Measurements from ENCODE around the gene DLGAP1.
A peak's percentile ranks its signal among the peaks of the same experiment; 100 is the strongest.

Gene DLGAP1

GRCh38 chr18:3798032-3798431, 657.1 kb downstream of the DLGAP1 start:
- Histone ChIP-seq H3K27ac (ENCODE audit: insufficient read depth in 1 of 2, low read depth in 1 of 2, low read length in 2 of 2, poor library complexity in 1 of 2, severe bottlenecking in 2 of 2) (no peak overlapping the region), H3K27me3 (replicated peaks in 2 of 5; ENCODE audit: control insufficient read depth in 4 of 5, insufficient read depth in 5 of 5, low read length in 4 of 5) (peaks cover 0 to under 1% (median 0%) of the 10 kb centered on the region in 5 experiments), H3K36me3 (ENCODE audit: control insufficient read depth in 4 of 4, insufficient read depth in 4 of 4, low read length in 3 of 4) (no peaks in the 10 kb centered on the region), H3K9me3 (ENCODE audit: control extremely low read depth in 1 of 5, control insufficient read depth in 4 of 5, insufficient read depth in 2 of 5, low read depth in 1 of 5, low read length in 4 of 5) (no peaks in the 10 kb centered on the region), H3K4me3 (ENCODE audit: control insufficient read depth in 1 of 7, extremely low read depth in 1 of 7, insufficient read depth in 4 of 7, low read depth in 2 of 7, low read length in 6 of 7) (no peak overlapping the region), H3K4me1 (ENCODE audit: control extremely low read depth in 1 of 4, control insufficient read depth in 4 of 4, insufficient read depth in 4 of 4, low read length in 3 of 4) (peaks cover 3 to 20% (median 12%) of the 10 kb centered on the region in 4 experiments)
- 100% methylated on average over 2 of the region's 3 CpGs for WGBS (ENCODE audit: insufficient coverage)
- POLR2A ChIA-PET: no interaction called here
- CTCF ChIA-PET: interaction anchor here (1.0 to 1.1 kb wide), 2 partner anchors 9 to 10 kb away, joined by 3 read pairs; no protein-coding TSS in a partner anchor
- DNase-seq: no peak

- no peaks in the 10 kb centered on the region for H3K27me3 ChIP-seq (replicated peaks in 2 of 5; ENCODE audit: control insufficient read depth in 4 of 5, insufficient read depth in 5 of 5, low read length in 4 of 5)
- H3K36me3 ChIP-seq (ENCODE audit: control insufficient read depth in 4 of 4, insufficient read depth in 4 of 4, low read length in 3 of 4): no peaks in the 10 kb centered on the region
- peaks cover 3 to 22% (median 13%) of the 10 kb centered on the region in 4 experiments for H3K4me1 ChIP-seq (ENCODE audit: control extremely low read depth in 1 of 4, control insufficient read depth in 4 of 4, insufficient read depth in 4 of 4, low read length in 3 of 4)
- no peaks in the 10 kb centered on the region for H3K9me3 ChIP-seq (ENCODE audit: control extremely low read depth in 1 of 5, control insufficient read depth in 4 of 5, insufficient read depth in 2 of 5, low read depth in 1 of 5, low read length in 4 of 5)
- ChIA-PET POLR2A (interaction anchor here (0.7 kb wide), 1 partner anchor 34 kb away, joined by 3 read pairs; no protein-coding TSS in a partner anchor), CTCF (interaction anchor here (1.0 kb wide), 1 partner anchor 11 kb away, joined by 4 read pairs; no protein-coding TSS in a partner anchor)
- 100% methylated on average over 6 of the region's 6 CpGs for WGBS (ENCODE audit: insufficient coverage)
- DNase-seq: no peak
- H3K27ac ChIP-seq (ENCODE audit: insufficient read depth in 1 of 2, low read depth in 1 of 2, low read length in 2 of 2, poor library complexity in 1 of 2, severe bottlenecking in 2 of 2): no peak overlapping the region
- H3K4me3 ChIP-seq (ENCODE audit: control insufficient read depth in 1 of 7, extremely low read depth in 1 of 7, insufficient read depth in 4 of 7, low read depth in 2 of 7, low read length in 6 of 7): no peak overlapping the region
Measured at GRCh38 chr18:3796434-3796833, 658.7 kb downstream of the DLGAP1 start.

GRCh38 chr18:3794537-3795348, 660.4 kb downstream of the DLGAP1 start:
- 0% methylated on average over 1 of the region's 9 CpGs for WGBS (ENCODE audit: insufficient coverage)
- no peak overlapping the region for H3K27ac ChIP-seq (ENCODE audit: insufficient read depth in 1 of 2, low read depth in 1 of 2, low read length in 2 of 2, poor library complexity in 1 of 2, severe bottlenecking in 2 of 2)
- H3K27me3 ChIP-seq (replicated peaks in 2 of 5; ENCODE audit: control insufficient read depth in 4 of 5, insufficient read depth in 5 of 5, low read length in 4 of 5): no peaks in the 10 kb centered on the region
- no peaks in the 10 kb centered on the region for H3K36me3 ChIP-seq (ENCODE audit: control insufficient read depth in 4 of 4, insufficient read depth in 4 of 4, low read length in 3 of 4)
- ChIA-PET CTCF (interaction anchor here (0.8 to 2.4 kb wide), 10 partner anchors 14 to 173 kb away, joined by 3 to 15 read pairs (median 3); no protein-coding TSS in a partner anchor), POLR2A (interaction anchor here (0.5 to 0.8 kb wide), 2 partner anchors 12 to 148 kb away, joined by 3 read pairs; no protein-coding TSS in a partner anchor)
- peak overlapping the region in 1 of 7 experiments; percentile 8 for H3K4me3 ChIP-seq (ENCODE audit: control insufficient read depth in 1 of 7, extremely low read depth in 1 of 7, insufficient read depth in 4 of 7, low read depth in 2 of 7, low read length in 6 of 7)
- peak; percentile 75 to 94 (median 92) for DNase-seq
- no peaks in the 10 kb centered on the region for H3K9me3 ChIP-seq (ENCODE audit: control extremely low read depth in 1 of 5, control insufficient read depth in 4 of 5, insufficient read depth in 2 of 5, low read depth in 1 of 5, low read length in 4 of 5)
- H3K4me1 ChIP-seq (ENCODE audit: control extremely low read depth in 1 of 4, control insufficient read depth in 4 of 4, insufficient read depth in 4 of 4, low read length in 3 of 4): peaks cover 9 to 36% (median 25%) of the 10 kb centered on the region in 4 experiments

- DNase-seq: no peak
- Histone ChIP-seq H3K27ac (ENCODE audit: insufficient read depth in 1 of 2, low read depth in 1 of 2, low read length in 2 of 2, poor library complexity in 1 of 2, severe bottlenecking in 2 of 2) (no peak overlapping the region), H3K9me3 (ENCODE audit: control extremely low read depth in 1 of 5, control insufficient read depth in 4 of 5, insufficient read depth in 2 of 5, low read depth in 1 of 5, low read length in 4 of 5) (no peaks in the 10 kb centered on the region), H3K27me3 (replicated peaks in 2 of 5; ENCODE audit: control insufficient read depth in 4 of 5, insufficient read depth in 5 of 5, low read length in 4 of 5) (no peaks in the 10 kb centered on the region), H3K36me3 (ENCODE audit: control insufficient read depth in 4 of 4, insufficient read depth in 4 of 4, low read length in 3 of 4) (no peaks in the 10 kb centered on the region), H3K4me1 (ENCODE audit: control extremely low read depth in 1 of 4, control insufficient read depth in 4 of 4, insufficient read depth in 4 of 4, low read length in 3 of 4) (peaks cover 9 to 36% (median 25%) of the 10 kb centered on the region in 4 experiments), H3K4me3 (ENCODE audit: control insufficient read depth in 1 of 7, extremely low read depth in 1 of 7, insufficient read depth in 4 of 7, low read depth in 2 of 7, low read length in 6 of 7) (no peak overlapping the region)
- ChIA-PET CTCF (interaction anchor here (0.8 to 2.4 kb wide), 6 partner anchors 12 to 202 kb away, joined by 3 to 15 read pairs (median 3); no protein-coding TSS in a partner anchor), POLR2A (no interaction called here)
- 89% methylated on average over 6 of the region's 6 CpGs for WGBS (ENCODE audit: insufficient coverage)
Measured at GRCh38 chr18:3793545-3793944, 661.6 kb downstream of the DLGAP1 start.

GRCh38 chr18:3793111-3793510, 662.0 kb downstream of the DLGAP1 start:
- WGBS (ENCODE audit: insufficient coverage): 94% methylated on average over 5 of the region's 5 CpGs
- POLR2A ChIA-PET: no interaction called here
- CTCF ChIA-PET: interaction anchor here (1.0 to 2.7 kb wide), 5 partner anchors 13 to 202 kb away, joined by 3 to 15 read pairs (median 3); no protein-coding TSS in a partner anchor

GRCh38 chr18:3792711-3793110, 662.4 kb downstream of the DLGAP1 start:
- no peak for DNase-seq
- Histone ChIP-seq H3K36me3 (ENCODE audit: control insufficient read depth in 4 of 4, insufficient read depth in 4 of 4, low read length in 3 of 4) (no peaks in the 10 kb centered on the region), H3K9me3 (ENCODE audit: control extremely low read depth in 1 of 5, control insufficient read depth in 4 of 5, insufficient read depth in 2 of 5, low read depth in 1 of 5, low read length in 4 of 5) (no peaks in the 10 kb centered on the region), H3K4me3 (ENCODE audit: control insufficient read depth in 1 of 7, extremely low read depth in 1 of 7, insufficient read depth in 4 of 7, low read depth in 2 of 7, low read length in 6 of 7) (no peak overlapping the region), H3K27ac (ENCODE audit: insufficient read depth in 1 of 2, low read depth in 1 of 2, low read length in 2 of 2, poor library complexity in 1 of 2, severe bottlenecking in 2 of 2) (no peak overlapping the region), H3K4me1 (ENCODE audit: control extremely low read depth in 1 of 4, control insufficient read depth in 4 of 4, insufficient read depth in 4 of 4, low read length in 3 of 4) (peaks cover 9 to 36% (median 25%) of the 10 kb centered on the region in 4 experiments), H3K27me3 (replicated peaks in 2 of 5; ENCODE audit: control insufficient read depth in 4 of 5, insufficient read depth in 5 of 5, low read length in 4 of 5) (no peaks in the 10 kb centered on the region)
- POLR2A ChIA-PET: no interaction called here
- CTCF ChIA-PET: interaction anchor here (1.0 to 2.7 kb wide), 3 partner anchors 13 to 203 kb away, joined by 3 to 12 read pairs (median 3); no protein-coding TSS in a partner anchor
- WGBS (ENCODE audit: insufficient coverage): 97% methylated on average over 9 of the region's 9 CpGs

More at GRCh38 chr18:3793111-3793510, 662.0 kb downstream of the DLGAP1 start:
- no peak for DNase-seq
- H3K4me3 ChIP-seq (ENCODE audit: control insufficient read depth in 1 of 7, extremely low read depth in 1 of 7, insufficient read depth in 4 of 7, low read depth in 2 of 7, low read length in 6 of 7): no peak overlapping the region
- H3K27me3 ChIP-seq (replicated peaks in 2 of 5; ENCODE audit: control insufficient read depth in 4 of 5, insufficient read depth in 5 of 5, low read length in 4 of 5): no peaks in the 10 kb centered on the region
- peaks cover 9 to 36% (median 25%) of the 10 kb centered on the region in 4 experiments for H3K4me1 ChIP-seq (ENCODE audit: control extremely low read depth in 1 of 4, control insufficient read depth in 4 of 4, insufficient read depth in 4 of 4, low read length in 3 of 4)
- H3K36me3 ChIP-seq (ENCODE audit: control insufficient read depth in 4 of 4, insufficient read depth in 4 of 4, low read length in 3 of 4): no peaks in the 10 kb centered on the region
- H3K27ac ChIP-seq (ENCODE audit: insufficient read depth in 1 of 2, low read depth in 1 of 2, low read length in 2 of 2, poor library complexity in 1 of 2, severe bottlenecking in 2 of 2): no peak overlapping the region
- no peaks in the 10 kb centered on the region for H3K9me3 ChIP-seq (ENCODE audit: control extremely low read depth in 1 of 5, control insufficient read depth in 4 of 5, insufficient read depth in 2 of 5, low read depth in 1 of 5, low read length in 4 of 5)
